Parathyroid adenoma (tissue), 2 donors: ENCODE data around the gene PMAIP1.
"Not testable (repeated sequence)": the region's sequence is repeated elsewhere in the genome, so short reads cannot be mapped to it uniquely, and the experiment has no call there.

ENCODE experiments used
- H2AFZ ChIP-seq: fragments of 300-600 bp; sonication (generic); one replicate; pipeline ENCODE4 v1.7.0; 2017; ENCODE audit warnings: antibody characterized with exemption, mild to moderate bottlenecking
- H3K27ac ChIP-seq: fragments of 300-600 bp; sonication (generic); one replicate; pipeline ENCODE4 v1.7.0; 2017
- H3K27me3 ChIP-seq: fragments of 300-600 bp; sonication (generic); one replicate; pipeline ENCODE4 v1.7.0; 2017; ENCODE audit warnings: low read length; ENCODE audit not compliant: control insufficient read depth, insufficient read depth
- H3K36me3 ChIP-seq: fragments of 300-600 bp; sonication (generic); one replicate; pipeline ENCODE4 v1.7.0; 2017; ENCODE audit warnings: low read length; ENCODE audit not compliant: control insufficient read depth, insufficient read depth
- H3K4me1 ChIP-seq: fragments of 300-600 bp; sonication (generic); one replicate; pipeline ENCODE4 v1.7.0; 2017; ENCODE audit warnings: control low read depth
- H3K4me2 ChIP-seq: fragments of 300-600 bp; sonication (generic); one replicate; pipeline ENCODE4 v1.7.0; 2017; ENCODE audit warnings: low read length
- H3K4me3 ChIP-seq: fragments of 300-600 bp; sonication (generic); one replicate; pipeline ENCODE4 v1.7.0; 2017; ENCODE audit warnings: low read depth, low read length
- H3K79me2 ChIP-seq: fragments of 300-600 bp; sonication (generic); one replicate; pipeline ENCODE4 v1.7.0; 2017; ENCODE audit warnings: control low read depth
- H3K9ac ChIP-seq: fragments of 300-600 bp; sonication (generic); one replicate; pipeline ENCODE4 v1.7.0; 2017; ENCODE audit warnings: mild to moderate bottlenecking
- H3K9me3 ChIP-seq: fragments of 300-600 bp; sonication (generic); one replicate; pipeline ENCODE4 v1.7.0; 2017; ENCODE audit warnings: low read length; ENCODE audit not compliant: control insufficient read depth
- TF ChIP-seq, protein P1 (sequence below): fragments of 300-600 bp; sonication (generic); IDR thresholded peaks from one replicate; pipeline ENCODE4 v1.7.0; 2017; ENCODE audit warnings: antibody characterized with exemption, mild to moderate bottlenecking
- donor health status: primary hyperparathyroidism.

PMAIP1 gene

DNA sequence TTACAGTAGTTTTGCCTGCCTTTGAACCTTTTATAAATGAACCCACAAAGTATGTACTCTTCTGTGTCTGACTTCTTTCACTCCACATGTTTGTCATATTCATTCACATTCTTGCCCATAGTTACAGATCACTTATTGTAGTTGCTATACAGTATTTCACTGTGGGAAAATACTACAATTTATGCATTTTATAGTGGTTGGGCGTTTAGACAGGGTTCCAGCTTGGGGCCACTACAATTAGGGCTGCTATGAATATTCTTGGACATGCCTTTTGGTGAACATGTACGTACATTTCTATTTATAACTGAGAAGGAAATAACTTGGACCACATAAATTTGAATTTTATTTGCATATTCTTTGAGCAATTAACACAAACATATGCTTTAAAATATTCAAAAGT lies 15.4 kb upstream of the PMAIP1 start:
- Histone ChIP-seq H3K36me3 (no peaks in the 10 kb centered on the region), H3K79me2 (no peaks in the 10 kb centered on the region), H3K4me2 (no peak overlapping the region), H3K27me3 (no peaks in the 10 kb centered on the region), H3K4me1 (peaks cover 7% of the 10 kb centered on the region), H3K4me3 (no peak overlapping the region), H2AFZ (no peak overlapping the region), H3K9me3 (no peaks in the 10 kb centered on the region), H3K9ac (no peak overlapping the region), H3K27ac (no peak overlapping the region)
- TF ChIP-seq, protein P1, sequence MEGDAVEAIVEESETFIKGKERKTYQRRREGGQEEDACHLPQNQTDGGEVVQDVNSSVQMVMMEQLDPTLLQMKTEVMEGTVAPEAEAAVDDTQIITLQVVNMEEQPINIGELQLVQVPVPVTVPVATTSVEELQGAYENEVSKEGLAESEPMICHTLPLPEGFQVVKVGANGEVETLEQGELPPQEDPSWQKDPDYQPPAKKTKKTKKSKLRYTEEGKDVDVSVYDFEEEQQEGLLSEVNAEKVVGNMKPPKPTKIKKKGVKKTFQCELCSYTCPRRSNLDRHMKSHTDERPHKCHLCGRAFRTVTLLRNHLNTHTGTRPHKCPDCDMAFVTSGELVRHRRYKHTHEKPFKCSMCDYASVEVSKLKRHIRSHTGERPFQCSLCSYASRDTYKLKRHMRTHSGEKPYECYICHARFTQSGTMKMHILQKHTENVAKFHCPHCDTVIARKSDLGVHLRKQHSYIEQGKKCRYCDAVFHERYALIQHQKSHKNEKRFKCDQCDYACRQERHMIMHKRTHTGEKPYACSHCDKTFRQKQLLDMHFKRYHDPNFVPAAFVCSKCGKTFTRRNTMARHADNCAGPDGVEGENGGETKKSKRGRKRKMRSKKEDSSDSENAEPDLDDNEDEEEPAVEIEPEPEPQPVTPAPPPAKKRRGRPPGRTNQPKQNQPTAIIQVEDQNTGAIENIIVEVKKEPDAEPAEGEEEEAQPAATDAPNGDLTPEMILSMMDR, result no peak

DNA sequence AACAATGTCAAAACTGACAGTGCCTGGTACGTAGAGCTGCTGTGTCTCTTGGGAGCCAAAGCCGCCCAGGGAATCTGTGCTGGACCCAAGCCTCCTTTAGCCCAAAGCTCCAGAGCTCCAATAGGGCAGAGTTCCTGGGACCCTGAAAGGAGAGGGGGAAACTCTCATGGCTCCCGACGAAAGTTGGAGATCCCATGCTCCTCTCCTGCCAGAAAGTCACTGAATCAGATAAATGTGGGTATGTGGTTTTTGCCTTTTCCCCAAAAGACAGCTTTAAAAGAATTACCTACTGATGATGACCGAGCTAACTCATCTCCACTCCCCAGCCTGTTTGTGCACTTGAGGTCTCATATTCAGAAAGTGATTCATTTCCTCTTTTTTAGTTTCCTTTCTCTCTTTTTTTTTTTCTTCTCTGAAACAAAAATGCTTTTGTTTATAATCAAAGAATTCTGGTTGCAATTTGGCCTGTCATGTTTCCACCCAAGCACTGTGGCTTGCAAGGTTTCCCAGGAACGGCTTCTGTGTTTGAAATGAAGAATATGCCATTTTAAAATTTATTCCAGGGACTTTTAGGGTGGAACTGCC lies 14.1 kb upstream of the PMAIP1 start:
- Histone ChIP-seq H3K4me2 (no peak overlapping the region), H3K4me3 (no peak overlapping the region), H3K27me3 (no peaks in the 10 kb centered on the region), H3K4me1 (peaks cover 7% of the 10 kb centered on the region), H3K79me2 (no peaks in the 10 kb centered on the region), H3K36me3 (no peaks in the 10 kb centered on the region), H3K27ac (no peak overlapping the region), H3K9me3 (no peaks in the 10 kb centered on the region), H3K9ac (no peak overlapping the region), H2AFZ (no peak overlapping the region)
- TF ChIP-seq, protein P1, result no peak

DNA sequence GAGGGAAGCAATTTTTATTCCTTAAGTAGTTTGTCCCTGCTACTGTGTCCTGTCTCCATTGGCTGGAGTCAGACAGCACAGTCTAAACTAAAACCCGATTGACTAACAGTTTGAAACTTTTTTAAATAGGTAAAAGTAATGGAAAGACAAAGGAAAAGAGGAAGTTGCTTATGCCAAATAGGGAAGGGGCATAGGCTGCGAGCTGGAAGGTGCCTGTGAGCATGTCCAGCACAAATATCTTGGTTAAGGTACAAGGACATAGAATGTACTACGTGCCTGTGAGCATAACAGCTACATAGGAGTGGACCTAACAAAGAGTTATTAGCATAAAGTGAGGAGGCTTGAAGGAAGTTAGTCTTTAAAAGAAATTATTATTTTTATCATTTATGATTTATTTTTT lies 13.4 kb upstream of the PMAIP1 start:
- not testable (repeated sequence) for H3K4me3 ChIP-seq, H3K27me3 ChIP-seq, H3K79me2 ChIP-seq, H3K9ac ChIP-seq, H3K4me2 ChIP-seq, H3K9me3 ChIP-seq, H3K27ac ChIP-seq, H3K4me1 ChIP-seq, H3K36me3 ChIP-seq, H2AFZ ChIP-seq

DNA sequence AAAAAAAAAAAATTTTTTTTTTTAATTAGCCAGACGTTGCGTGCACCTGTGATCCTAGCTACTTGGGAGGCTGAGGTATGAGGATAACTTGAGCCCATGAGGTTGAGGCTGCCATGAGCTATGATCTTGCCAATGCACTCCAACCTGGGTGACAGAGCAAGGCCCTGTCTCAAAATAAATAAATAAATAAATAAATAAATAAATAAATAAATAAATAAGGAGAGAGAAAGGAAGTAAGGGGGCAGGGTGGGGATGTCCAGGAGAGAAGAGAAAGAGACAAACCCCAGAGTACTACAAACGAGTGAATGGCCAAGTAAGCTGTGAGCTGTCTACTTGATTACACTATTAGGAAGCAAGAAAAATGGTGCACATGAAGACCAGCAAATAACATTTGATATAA lies 7.7 kb upstream of the PMAIP1 start:
- H3K27me3 ChIP-seq, result no peaks in the 10 kb centered on the region
- no peaks in the 10 kb centered on the region for H3K36me3 ChIP-seq
- H2AFZ ChIP-seq, result no peak overlapping the region
- no peak overlapping the region for H3K4me3 ChIP-seq
- no peaks in the 10 kb centered on the region for H3K9me3 ChIP-seq
- no peak overlapping the region for H3K4me2 ChIP-seq
- no peaks in the 10 kb centered on the region for H3K4me1 ChIP-seq
- H3K9ac ChIP-seq, result no peak overlapping the region
- no peak overlapping the region for H3K27ac ChIP-seq
- TF ChIP-seq, protein P1, result no peak
- no peaks in the 10 kb centered on the region for H3K79me2 ChIP-seq

DNA sequence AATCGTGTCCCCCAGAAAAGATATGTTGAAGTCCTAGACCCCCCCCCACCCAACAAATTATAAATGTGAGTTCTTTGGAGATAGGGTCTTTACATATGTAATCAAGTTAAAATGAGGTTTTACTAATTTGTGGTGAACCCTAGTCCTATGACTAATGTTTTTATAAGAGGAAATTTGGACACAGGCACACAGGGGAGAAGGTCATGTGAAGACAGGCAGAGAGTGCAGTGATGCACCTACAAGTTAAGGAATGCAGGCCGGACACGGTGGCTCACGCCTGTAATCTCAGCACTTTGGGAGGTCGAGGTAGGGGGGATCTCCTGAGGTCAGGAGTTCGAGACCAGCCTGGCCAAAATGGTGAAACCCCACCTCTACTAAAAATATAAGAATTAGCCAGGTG lies 5.8 kb upstream of the PMAIP1 start:
- Histone ChIP-seq H3K27ac (no peak overlapping the region), H3K36me3 (no peaks in the 10 kb centered on the region), H3K9me3 (no peaks in the 10 kb centered on the region), H3K79me2 (no peaks in the 10 kb centered on the region), H2AFZ (no peak overlapping the region), H3K27me3 (no peaks in the 10 kb centered on the region), H3K9ac (no peak overlapping the region), H3K4me2 (no peak overlapping the region), H3K4me1 (no peaks in the 10 kb centered on the region), H3K4me3 (no peak overlapping the region)
- TF ChIP-seq, protein P1, result no peak
